Glomerular visceral epithelial cell (primary cell): ENCODE measurements around the gene THSD4.
A peak's percentile ranks its signal among the peaks of the same experiment; 100 is the strongest.
"Not testable (repeated sequence)": the region's sequence is repeated elsewhere in the genome, so short reads cannot be mapped to it uniquely, and the experiment has no call there.

Experiments
- DNase-seq: peaks from one replicate; pipeline ENCODE4 v3.0.0-alpha.2; 2016; ENCODE audit errors: extremely low spot score

Gene THSD4

GRCh38 chr15:71121442-71121841, 6.2 kb downstream of the THSD4 start:
- no peak for DNase-seq

- DNase-seq, result no peak
Measured at GRCh38 chr15:71124937-71125790, 9.9 kb downstream of the THSD4 start.

- no peak for DNase-seq
Measured at GRCh38 chr15:71125831-71126450, 10.7 kb downstream of the THSD4 start.

- no peak for DNase-seq
Measured at GRCh38 chr15:71127083-71127482, 11.8 kb downstream of the THSD4 start.

GRCh38 chr15:71128159-71128558, 12.9 kb downstream of the THSD4 start:
- not testable (repeated sequence) for DNase-seq

GRCh38 chr15:71128939-71129562, 13.8 kb downstream of the THSD4 start:
- no peak for DNase-seq

GRCh38 chr15:71129669-71130068, 14.4 kb downstream of the THSD4 start:
- peak; percentile 77 for DNase-seq

- no peak for DNase-seq
Measured at GRCh38 chr15:71131601-71132362, 16.5 kb downstream of the THSD4 start.

GRCh38 chr15:71133747-71134472, 18.6 kb downstream of the THSD4 start:
- DNase-seq, result peak; percentile 68

- DNase-seq, result peak; percentile 85
Measured at GRCh38 chr15:71136159-71136783, 21.0 kb downstream of the THSD4 start.

GRCh38 chr15:71136793-71137518, 21.7 kb downstream of the THSD4 start:
- DNase-seq, result peak; percentile 48

GRCh38 chr15:71138473-71138872, 23.2 kb downstream of the THSD4 start:
- DNase-seq, result no peak

GRCh38 chr15:71139241-71139640, 24.0 kb downstream of the THSD4 start:
- DNase-seq, result no peak

- DNase-seq, result no peak
Measured at GRCh38 chr15:71141572-71141971, 26.3 kb downstream of the THSD4 start.

- no peak for DNase-seq
Measured at GRCh38 chr15:71142780-71143179, 27.5 kb downstream of the THSD4 start.

GRCh38 chr15:71143373-71144310, 28.4 kb downstream of the THSD4 start:
- no peak for DNase-seq

GRCh38 chr15:71145648-71146047, 30.4 kb downstream of the THSD4 start:
- no peak for DNase-seq

GRCh38 chr15:71146580-71146982, 31.3 kb downstream of the THSD4 start:
- DNase-seq, result no peak

- DNase-seq, result no peak
Measured at GRCh38 chr15:71148048-71148447, 32.8 kb downstream of the THSD4 start.
